Measurements from ENCODE around the gene ACP7. TPM values are rescaled to one million over a fixed set of nuclear protein-coding genes. Genes with fewer than 3 reads are reported as not detected.

The ACP7 gene
- total RNA-seq, 4 donors from 2014 or later = 0.55 TPM; not detected in 3

- no peaks in the 10 kb centered on the region for H3K9me3 ChIP-seq
- no peak overlapping the region for H3K4me3 ChIP-seq
- H3K36me3 ChIP-seq = no peaks in the 10 kb centered on the region
- no peaks in the 10 kb centered on the region for H3K27me3 ChIP-seq
- no peaks in the 10 kb centered on the region for H3K4me1 ChIP-seq
- intact Hi-C loops (cut with DNase I; ENCODE audit: low total_unique reads) = no loop called here
- no peak overlapping the region for H3K27ac ChIP-seq
- DNase-seq = no peak
- TF ChIP-seq, protein P1, sequence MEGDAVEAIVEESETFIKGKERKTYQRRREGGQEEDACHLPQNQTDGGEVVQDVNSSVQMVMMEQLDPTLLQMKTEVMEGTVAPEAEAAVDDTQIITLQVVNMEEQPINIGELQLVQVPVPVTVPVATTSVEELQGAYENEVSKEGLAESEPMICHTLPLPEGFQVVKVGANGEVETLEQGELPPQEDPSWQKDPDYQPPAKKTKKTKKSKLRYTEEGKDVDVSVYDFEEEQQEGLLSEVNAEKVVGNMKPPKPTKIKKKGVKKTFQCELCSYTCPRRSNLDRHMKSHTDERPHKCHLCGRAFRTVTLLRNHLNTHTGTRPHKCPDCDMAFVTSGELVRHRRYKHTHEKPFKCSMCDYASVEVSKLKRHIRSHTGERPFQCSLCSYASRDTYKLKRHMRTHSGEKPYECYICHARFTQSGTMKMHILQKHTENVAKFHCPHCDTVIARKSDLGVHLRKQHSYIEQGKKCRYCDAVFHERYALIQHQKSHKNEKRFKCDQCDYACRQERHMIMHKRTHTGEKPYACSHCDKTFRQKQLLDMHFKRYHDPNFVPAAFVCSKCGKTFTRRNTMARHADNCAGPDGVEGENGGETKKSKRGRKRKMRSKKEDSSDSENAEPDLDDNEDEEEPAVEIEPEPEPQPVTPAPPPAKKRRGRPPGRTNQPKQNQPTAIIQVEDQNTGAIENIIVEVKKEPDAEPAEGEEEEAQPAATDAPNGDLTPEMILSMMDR (IDR thresholded peaks at IDR 0.05) = no peak
- no peak for TF ChIP-seq POLR2A (IDR thresholded peaks at IDR 0.05)
Measured at GRCh38 chr19:39054091-39054470, 30.1 kb upstream of the ACP7 start.

DNA sequence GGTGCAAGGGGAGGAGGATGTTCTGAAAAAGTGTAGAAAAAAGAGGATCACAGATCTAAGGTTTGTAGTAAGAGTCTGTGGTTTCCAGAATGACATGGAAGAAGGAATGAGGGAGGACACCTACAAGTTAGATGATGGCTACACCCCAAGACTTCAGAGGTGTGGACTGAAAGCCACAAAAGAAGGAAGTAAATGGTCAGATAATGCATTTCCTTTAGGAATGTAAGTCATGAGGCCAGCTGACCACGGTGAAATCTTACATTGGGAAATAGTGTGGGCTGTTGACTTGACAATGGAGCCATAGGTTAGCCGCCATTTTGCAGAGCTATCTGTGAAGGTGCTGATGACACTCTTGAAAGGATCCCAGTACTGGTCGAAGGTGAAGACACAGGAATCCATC is 26.6 kb upstream of the ACP7 start:
- Histone ChIP-seq H3K36me3 (no peaks in the 10 kb centered on the region), H3K27me3 (no peaks in the 10 kb centered on the region), H3K27ac (no peak overlapping the region), H3K4me1 (no peaks in the 10 kb centered on the region), H3K4me3 (no peak overlapping the region), H3K9me3 (no peaks in the 10 kb centered on the region)
- intact Hi-C loops (cut with DNase I; ENCODE audit: low total_unique reads) = no loop called here
- TF ChIP-seq, protein P1 (IDR thresholded peaks at IDR 0.05) = no peak
- no peak for TF ChIP-seq POLR2A (IDR thresholded peaks at IDR 0.05)
- DNase-seq = no peak

DNA sequence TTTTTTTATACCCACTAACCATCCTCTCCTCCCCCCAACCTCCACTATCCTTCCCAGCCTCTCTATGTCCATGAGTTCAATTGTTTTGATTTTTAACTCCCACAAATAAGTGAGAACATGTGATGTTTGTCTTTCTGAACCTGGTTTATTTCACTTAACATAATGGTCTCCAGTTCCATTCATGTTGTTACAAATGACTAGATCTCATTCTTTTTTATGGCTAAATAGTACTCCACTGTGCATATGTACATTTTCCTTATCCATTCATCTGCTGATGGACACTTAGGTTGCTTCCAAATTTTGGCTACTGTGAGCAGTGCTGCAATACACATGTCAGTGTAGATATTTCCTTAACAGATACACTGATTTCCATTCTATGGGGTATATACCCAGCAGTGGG is 24.9 kb upstream of the ACP7 start:
- intact Hi-C loops (cut with DNase I; ENCODE audit: low total_unique reads) = no loop called here
- no peak overlapping the region for H3K4me3 ChIP-seq
- TF ChIP-seq, protein P1 (IDR thresholded peaks at IDR 0.05) = no peak
- no peak for TF ChIP-seq POLR2A (IDR thresholded peaks at IDR 0.05)
- H3K27ac ChIP-seq = no peak overlapping the region
- H3K27me3 ChIP-seq = no peaks in the 10 kb centered on the region
- no peaks in the 10 kb centered on the region for H3K4me1 ChIP-seq
- H3K9me3 ChIP-seq = no peaks in the 10 kb centered on the region
- no peak for DNase-seq
- no peaks in the 10 kb centered on the region for H3K36me3 ChIP-seq

- no peak overlapping the region for H3K4me3 ChIP-seq
- no peaks in the 10 kb centered on the region for H3K4me1 ChIP-seq
- H3K9me3 ChIP-seq = no peaks in the 10 kb centered on the region
- no peak overlapping the region for H3K27ac ChIP-seq
- no peak for DNase-seq
- TF ChIP-seq, protein P1 (IDR thresholded peaks at IDR 0.05) = no peak
- no peak for TF ChIP-seq POLR2A (IDR thresholded peaks at IDR 0.05)
- H3K27me3 ChIP-seq = no peaks in the 10 kb centered on the region
- H3K36me3 ChIP-seq = no peaks in the 10 kb centered on the region
- intact Hi-C loops (cut with DNase I; ENCODE audit: low total_unique reads) = no loop called here
Measured at GRCh38 chr19:39060171-39060570, 24.0 kb upstream of the ACP7 start.

DNA sequence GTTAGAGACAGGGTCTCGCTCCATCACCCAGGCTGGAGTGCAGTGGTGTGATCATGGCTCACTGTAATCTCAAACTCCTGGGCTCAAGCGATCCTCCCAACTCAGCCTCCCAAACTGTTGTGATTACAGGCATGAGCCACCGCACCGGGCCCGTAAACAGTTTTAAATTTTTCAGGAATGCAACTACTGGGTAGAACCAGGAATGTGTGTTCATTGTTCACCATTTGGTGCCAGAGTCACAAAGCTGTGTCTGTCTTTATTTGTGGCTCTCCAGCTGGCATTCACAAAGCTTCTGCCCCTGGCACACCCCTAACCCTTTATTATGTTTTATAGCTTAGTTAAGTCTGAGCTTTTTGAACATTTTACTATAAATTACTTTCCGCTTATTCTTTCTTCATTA is 19.8 kb upstream of the ACP7 start:
- Histone ChIP-seq H3K27me3 (no peaks in the 10 kb centered on the region), H3K36me3 (no peaks in the 10 kb centered on the region), H3K27ac (no peak overlapping the region), H3K4me1 (no peaks in the 10 kb centered on the region), H3K9me3 (no peaks in the 10 kb centered on the region), H3K4me3 (no peak overlapping the region)
- intact Hi-C loops (cut with DNase I; ENCODE audit: low total_unique reads) = no loop called here
- no peak for DNase-seq
- TF ChIP-seq, protein P1 (IDR thresholded peaks at IDR 0.05) = no peak
- no peak for TF ChIP-seq POLR2A (IDR thresholded peaks at IDR 0.05)
